ENCODE measurements around the gene DEGS2. TPM values are rescaled to one million over a fixed set of nuclear protein-coding genes. Genes with fewer than 3 reads are reported as not detected.
A peak's percentile ranks its signal among the peaks of the same experiment; 100 is the strongest.

DEGS2 gene
- total and polyA plus RNA-seq, 2 of the 13 experiments (the other 11 are each of a cell fraction or from before 2014, with no cell fraction given), result 0.09 TPM

- TF ChIP-seq, protein P1, sequence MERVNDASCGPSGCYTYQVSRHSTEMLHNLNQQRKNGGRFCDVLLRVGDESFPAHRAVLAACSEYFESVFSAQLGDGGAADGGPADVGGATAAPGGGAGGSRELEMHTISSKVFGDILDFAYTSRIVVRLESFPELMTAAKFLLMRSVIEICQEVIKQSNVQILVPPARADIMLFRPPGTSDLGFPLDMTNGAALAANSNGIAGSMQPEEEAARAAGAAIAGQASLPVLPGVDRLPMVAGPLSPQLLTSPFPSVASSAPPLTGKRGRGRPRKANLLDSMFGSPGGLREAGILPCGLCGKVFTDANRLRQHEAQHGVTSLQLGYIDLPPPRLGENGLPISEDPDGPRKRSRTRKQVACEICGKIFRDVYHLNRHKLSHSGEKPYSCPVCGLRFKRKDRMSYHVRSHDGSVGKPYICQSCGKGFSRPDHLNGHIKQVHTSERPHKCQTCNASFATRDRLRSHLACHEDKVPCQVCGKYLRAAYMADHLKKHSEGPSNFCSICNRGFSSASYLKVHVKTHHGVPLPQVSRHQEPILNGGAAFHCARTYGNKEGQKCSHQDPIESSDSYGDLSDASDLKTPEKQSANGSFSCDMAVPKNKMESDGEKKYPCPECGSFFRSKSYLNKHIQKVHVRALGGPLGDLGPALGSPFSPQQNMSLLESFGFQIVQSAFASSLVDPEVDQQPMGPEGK (CRISPR knock-in tag; IDR thresholded peaks at IDR 0.05), result peak; percentile 78
- TF ChIP-seq CEBPG (CRISPR knock-in tag; IDR thresholded peaks at IDR 0.05), result no peak
- peak; percentile 88; the same call in 1 of the 2 replicates for TF ChIP-seq MIER3 (CRISPR knock-in tag; IDR thresholded peaks at IDR 0.05; ENCODE audit: borderline replicate concordance)
- no peak for TF ChIP-seq ZNF7 (CRISPR knock-in tag; IDR thresholded peaks at IDR 0.05)
- TF ChIP-seq ZNF724P (CRISPR knock-in tag; IDR thresholded peaks at IDR 0.05; ENCODE audit: borderline replicate concordance), result no peak
- no peak for TF ChIP-seq ZNF562 (CRISPR knock-in tag; IDR thresholded peaks at IDR 0.05; ENCODE audit: borderline replicate concordance)
- TF ChIP-seq MTA3 (CRISPR knock-in tag; IDR thresholded peaks at IDR 0.05), result no peak
- 0 out of 2 replicates have a peak, but pooled peaks have one; percentile 36 for TF ChIP-seq PCBP1 (IDR thresholded peaks at IDR 0.05; ENCODE audit: borderline replicate concordance, low read depth, low read length)
- TF ChIP-seq ZNF143 (CRISPR knock-in tag; IDR thresholded peaks at IDR 0.05), result peak; percentile 44; the same call in 1 of the 2 replicates
- no peak for TF ChIP-seq HNRNPH1 (optimal IDR thresholded peaks at IDR 0.05; ENCODE audit: low read depth, low read length)
- no peak; the same call in 1 of the 2 replicates for TF ChIP-seq ZBTB8A (CRISPR knock-in tag; IDR thresholded peaks at IDR 0.05; ENCODE audit: borderline replicate concordance, low read depth)
- TF ChIP-seq, protein P2, sequence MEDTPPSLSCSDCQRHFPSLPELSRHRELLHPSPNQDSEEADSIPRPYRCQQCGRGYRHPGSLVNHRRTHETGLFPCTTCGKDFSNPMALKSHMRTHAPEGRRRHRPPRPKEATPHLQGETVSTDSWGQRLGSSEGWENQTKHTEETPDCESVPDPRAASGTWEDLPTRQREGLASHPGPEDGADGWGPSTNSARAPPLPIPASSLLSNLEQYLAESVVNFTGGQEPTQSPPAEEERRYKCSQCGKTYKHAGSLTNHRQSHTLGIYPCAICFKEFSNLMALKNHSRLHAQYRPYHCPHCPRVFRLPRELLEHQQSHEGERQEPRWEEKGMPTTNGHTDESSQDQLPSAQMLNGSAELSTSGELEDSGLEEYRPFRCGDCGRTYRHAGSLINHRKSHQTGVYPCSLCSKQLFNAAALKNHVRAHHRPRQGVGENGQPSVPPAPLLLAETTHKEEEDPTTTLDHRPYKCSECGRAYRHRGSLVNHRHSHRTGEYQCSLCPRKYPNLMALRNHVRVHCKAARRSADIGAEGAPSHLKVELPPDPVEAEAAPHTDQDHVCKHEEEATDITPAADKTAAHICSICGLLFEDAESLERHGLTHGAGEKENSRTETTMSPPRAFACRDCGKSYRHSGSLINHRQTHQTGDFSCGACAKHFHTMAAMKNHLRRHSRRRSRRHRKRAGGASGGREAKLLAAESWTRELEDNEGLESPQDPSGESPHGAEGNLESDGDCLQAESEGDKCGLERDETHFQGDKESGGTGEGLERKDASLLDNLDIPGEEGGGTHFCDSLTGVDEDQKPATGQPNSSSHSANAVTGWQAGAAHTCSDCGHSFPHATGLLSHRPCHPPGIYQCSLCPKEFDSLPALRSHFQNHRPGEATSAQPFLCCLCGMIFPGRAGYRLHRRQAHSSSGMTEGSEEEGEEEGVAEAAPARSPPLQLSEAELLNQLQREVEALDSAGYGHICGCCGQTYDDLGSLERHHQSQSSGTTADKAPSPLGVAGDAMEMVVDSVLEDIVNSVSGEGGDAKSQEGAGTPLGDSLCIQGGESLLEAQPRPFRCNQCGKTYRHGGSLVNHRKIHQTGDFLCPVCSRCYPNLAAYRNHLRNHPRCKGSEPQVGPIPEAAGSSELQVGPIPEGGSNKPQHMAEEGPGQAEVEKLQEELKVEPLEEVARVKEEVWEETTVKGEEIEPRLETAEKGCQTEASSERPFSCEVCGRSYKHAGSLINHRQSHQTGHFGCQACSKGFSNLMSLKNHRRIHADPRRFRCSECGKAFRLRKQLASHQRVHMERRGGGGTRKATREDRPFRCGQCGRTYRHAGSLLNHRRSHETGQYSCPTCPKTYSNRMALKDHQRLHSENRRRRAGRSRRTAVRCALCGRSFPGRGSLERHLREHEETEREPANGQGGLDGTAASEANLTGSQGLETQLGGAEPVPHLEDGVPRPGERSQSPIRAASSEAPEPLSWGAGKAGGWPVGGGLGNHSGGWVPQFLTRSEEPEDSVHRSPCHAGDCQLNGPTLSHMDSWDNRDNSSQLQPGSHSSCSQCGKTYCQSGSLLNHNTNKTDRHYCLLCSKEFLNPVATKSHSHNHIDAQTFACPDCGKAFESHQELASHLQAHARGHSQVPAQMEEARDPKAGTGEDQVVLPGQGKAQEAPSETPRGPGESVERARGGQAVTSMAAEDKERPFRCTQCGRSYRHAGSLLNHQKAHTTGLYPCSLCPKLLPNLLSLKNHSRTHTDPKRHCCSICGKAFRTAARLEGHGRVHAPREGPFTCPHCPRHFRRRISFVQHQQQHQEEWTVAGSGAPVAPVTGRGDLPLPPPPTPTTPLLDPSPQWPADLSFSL (CRISPR knock-in tag; IDR thresholded peaks at IDR 0.05), result no peak
- TF ChIP-seq ZFY (CRISPR knock-in tag; IDR thresholded peaks at IDR 0.05), result peak; percentile 90
- TF ChIP-seq PRDM4 (CRISPR knock-in tag; IDR thresholded peaks at IDR 0.05; ENCODE audit: borderline replicate concordance), result no peak
- no peak; the same call in none of the 2 replicates for TF ChIP-seq MAF1 (CRISPR knock-in tag; IDR thresholded peaks at IDR 0.05; ENCODE audit: borderline replicate concordance)
- 0 out of 2 replicates have a peak, but pooled peaks have one; percentile 21 for TF ChIP-seq ZNF737 (CRISPR knock-in tag; IDR thresholded peaks at IDR 0.05; ENCODE audit: borderline replicate concordance)
- TF ChIP-seq TP53 (CRISPR knock-in tag; conservative IDR thresholded peaks at IDR 0.05), result peak; percentile 86; the same call in 1 of the 2 replicates
- TF ChIP-seq ATM (IDR thresholded peaks at IDR 0.05; ENCODE audit: borderline replicate concordance), result no peak
- TF ChIP-seq ZMAT3 (CRISPR knock-in tag; conservative IDR thresholded peaks at IDR 0.05), result peak; percentile 87
- no peak for TF ChIP-seq SMAD9 (CRISPR knock-in tag; IDR thresholded peaks at IDR 0.05)
Observed at GRCh38 chr14:100192672-100193416, 33.4 kb upstream of the DEGS2 start (continued).

Data from HepG2 (cell line).